Activated CD4-positive, alpha-beta T cell treated with anti-CD3 and anti-CD28 coated beads for 48 hours (primary cell): ENCODE measurements around the gene BRD3OS.
"Not testable (repeated sequence)": the region's sequence is repeated elsewhere in the genome, so short reads cannot be mapped to it uniquely, and the experiment has no call there.

Source experiments
- DNase-seq: peaks from one replicate; pipeline ENCODE4 v3.0.0-alpha.2; 2020

BRD3OS gene

DNA sequence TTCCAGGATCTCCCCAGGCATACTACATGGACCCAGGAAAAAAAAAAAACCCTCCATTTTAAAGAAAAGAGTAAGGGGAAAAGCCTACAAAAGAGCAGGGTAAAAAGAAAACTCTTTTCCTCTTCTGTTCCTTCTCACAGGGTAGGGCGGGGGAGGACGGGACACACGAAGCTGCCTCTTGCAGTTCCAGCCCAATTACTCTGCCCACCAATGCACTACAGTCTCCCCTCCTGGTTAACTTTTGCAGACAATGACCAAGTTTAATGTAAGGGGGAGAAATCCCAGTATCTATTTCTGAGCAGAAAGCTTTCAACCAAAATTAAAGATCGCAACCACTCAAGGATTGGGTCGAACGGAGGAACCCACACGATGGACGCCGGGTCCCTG, 41.2 kb downstream of the BRD3OS start:
- peak; percentile 25 for DNase-seq

DNA sequence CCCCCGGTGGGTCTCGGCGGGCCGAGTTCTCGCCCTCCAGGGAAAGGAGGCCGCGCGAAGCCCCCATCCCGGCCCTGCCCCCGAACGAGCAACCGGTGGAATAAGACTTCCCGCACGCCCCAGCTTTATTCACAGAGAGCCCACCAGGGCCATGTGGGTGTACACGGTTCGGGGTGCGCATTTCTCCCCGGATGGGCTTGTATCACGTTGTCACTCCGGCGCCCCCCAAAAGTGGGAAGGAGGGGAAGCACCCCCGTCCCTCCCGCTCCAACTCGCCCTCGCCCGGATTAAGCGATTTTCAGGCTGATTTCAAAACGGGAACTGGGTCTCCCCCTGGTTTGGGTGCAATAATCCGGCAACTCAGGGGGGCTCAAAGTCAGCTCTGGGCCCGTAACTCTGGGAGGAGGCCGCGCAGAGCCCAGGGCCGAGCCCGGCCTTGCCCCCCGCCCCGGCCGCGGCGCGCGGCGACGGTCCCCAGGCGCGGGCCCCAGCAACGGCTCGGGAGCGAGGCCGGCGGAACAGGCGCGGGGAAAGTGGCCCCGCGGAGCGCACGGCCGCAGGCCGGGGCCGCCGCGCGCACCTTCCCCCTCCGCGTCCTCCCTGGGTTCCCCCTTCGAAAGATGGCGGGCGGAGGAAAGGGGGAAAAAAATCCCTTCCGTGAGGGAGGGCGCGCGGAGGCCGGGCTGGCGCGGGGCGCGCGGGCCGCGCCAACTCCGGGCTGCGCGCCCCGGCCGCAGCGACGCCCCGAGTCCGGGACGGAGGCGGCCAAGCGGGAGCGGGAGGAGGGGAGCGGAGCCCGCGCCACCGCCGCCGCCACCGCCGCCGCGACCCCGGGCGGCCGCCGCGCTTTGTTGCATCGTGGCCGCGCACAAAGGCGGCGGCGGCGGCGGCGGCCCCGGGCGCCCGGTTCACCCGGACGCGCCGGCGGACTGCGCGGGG, 41.9 kb downstream of the BRD3OS start:
- DNase-seq: peak; percentile 59

DNA sequence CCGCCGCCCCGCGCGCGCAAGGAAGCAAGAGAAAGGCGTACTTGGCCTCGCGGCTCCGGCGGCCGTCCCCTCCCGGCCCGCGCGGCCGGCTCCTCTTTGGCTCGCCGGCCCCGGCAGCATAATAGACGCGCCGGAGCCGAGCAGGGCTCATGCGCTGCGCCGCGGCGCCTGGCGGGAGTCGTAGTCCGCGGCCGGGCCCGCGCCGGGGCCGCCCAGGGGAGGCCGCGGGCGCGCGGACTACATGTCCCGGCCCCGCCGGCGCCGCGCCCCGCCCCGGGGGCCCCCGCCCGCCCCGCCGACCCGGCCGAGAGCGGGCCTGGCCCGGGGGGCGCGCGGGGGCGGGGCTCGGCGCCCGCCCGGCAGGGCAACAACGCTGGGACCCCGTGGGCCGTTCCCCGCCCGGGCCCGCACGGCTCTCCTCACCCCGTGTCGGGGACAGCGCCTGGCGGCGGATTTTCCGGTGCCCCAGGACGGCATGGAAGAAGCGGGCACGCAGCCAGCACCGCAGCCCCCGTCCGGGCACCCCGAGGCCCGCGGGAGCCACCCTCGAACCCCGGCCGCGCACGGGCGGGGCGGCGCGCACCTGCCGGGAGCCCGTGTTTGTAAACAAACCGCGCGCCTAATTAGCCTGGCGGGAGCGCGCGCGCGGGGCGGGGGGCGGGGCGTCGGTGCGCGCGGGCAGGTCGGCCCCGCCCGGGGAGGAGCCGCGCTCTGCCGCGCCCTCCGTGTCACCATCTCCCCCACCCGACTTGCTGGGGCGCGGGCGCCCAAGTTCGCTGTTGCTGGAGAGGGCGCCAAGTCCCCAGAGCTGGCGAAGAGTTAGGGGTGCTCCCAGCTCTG, 42.8 kb downstream of the BRD3OS start, which contains the start of gene BRD3:
TSS of gene BRD3 (minus strand) at position 123 of the 840 bp plus-strand sequence. CDS start 14,549 bp downstream, outside the sequence.
- DNase-seq: peak; percentile 85

DNA sequence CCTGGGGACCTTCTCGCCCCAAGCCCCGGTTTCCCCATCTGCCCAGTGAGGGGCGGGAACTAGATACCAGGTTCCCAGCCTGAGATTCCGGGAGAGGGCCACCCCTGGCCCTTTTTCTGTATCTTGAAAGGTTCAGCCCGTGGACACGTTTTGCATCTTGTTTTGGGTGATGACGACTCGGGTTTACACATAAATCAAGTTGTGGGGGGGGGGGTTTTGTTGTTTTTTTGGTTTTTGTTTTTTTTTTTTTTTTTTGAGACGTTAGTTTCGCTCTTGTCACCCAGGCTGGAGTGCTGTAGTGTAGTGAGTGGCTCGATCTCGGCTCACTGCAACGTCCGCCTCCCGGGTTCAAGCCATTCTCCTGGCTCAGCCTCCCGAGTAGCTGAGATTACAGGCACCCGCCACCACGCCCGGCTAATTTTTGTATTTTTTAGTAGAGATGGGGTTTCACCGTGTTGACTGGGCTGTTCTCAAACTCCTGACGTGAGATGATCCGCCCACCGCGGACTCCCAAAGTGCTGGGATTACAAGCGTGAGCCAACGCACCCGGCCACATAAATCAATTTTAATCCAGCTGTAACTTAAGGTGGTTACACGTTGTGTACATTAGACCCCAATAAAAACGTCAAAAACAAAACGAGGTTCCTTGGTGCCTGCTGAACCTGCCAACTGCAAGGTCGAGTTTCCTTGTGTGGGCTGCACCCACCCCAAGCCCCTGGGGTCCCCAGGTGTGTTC, 43.6 kb downstream of the BRD3OS start:
- peak; percentile 13 for DNase-seq

DNA sequence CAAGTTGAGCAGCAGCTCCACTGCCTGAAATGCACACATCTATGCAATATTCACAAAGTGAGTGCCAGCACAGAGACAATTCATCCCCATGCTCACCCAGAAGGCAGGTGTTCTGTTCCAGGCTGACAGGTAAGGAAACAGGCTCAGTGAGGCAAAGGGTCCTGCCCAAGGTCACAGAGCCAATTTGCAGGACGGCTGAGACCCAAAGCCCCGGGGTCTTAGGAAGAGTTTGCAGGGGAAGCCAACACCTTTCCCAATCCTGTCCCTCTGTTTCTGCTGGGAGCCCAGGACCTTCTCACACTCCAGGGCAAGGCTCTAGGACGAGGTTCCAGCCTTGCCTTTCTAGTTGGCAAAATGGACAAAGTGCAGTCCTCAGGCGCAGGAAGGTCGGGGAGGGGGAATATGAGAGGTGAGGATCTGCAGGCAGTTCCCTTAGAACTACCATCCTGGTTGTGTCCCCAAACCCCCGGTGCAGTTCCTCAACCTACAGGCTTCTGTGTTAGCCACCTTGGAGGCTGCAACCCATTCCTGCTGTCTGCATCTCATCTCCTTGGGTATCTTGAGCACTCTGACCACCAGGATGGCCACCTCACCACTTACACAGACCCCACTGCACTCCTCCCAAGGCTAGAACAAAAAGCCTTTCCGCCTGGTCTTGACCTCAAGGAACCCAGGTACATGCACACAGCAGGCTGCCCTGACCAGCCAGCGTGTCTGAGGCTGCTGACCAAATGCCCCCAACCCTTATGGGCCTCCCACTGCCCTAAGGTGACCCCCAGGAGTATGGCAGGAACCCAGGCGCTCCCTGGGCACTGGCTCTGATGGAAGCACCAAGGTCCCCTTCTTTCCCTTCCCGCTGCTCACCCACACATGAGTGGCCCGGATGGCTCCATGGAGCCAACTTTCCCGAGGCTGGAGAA, 44.5 kb downstream of the BRD3OS start:
- DNase-seq: no peak

DNA sequence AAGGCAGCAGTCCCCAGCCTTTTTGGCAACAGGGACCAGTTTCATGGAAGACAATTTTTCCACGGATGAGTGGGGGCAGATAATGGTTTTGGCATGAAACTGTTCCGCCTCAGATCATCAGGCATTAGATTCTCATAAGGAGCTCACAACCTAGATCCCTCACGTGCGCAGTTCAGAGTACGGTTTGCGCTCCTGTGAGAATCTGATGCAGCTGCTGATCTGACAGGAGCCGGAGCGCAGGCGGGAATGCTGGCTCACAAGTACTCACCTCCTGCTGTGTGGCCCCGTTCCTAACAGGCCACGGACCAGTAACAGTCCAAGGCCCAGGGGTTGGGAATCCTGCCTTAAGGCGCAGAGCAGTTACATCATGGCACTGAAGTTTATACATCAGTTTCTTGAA, 45.9 kb downstream of the BRD3OS start:
- DNase-seq: no peak

DNA sequence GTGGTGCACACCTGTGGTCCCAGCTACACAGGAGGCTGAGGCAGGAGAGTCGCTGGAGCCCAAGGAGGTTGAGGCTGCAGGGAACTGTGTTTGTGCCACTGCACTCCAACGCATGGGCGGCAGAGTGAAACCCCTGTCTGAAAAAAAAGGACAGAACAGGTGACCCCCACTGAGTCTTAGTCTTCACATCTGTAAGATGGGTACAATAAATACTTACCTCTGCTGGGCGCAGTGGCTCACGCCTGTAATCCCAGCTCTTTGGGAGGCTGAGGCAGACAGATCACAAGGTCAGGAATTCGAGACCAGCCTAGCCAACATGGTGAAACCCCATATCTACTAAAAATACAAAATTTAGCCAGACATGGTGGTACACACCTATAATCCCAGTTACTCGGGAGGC, 47.4 kb downstream of the BRD3OS start:
- not testable (repeated sequence) for DNase-seq

DNA sequence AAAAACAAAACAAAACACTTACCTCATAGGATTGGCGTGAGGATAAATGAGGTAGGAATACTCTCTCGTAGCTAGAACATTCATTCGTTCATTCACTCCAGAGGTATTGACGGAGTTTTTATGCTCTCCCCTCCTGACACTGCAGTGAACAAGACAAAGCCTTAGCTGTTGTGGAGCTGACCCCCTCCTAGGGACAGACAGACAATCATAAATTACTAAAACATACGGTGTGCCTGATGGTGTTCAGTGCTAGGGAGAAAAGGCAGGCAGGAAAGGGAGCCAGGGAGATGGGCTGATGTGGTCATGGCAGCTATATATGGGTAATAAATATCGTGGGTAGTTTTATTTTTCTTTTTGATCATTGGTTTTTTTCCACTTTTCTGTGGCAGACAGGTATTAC, 48.2 kb downstream of the BRD3OS start:
- DNase-seq: no peak

DNA sequence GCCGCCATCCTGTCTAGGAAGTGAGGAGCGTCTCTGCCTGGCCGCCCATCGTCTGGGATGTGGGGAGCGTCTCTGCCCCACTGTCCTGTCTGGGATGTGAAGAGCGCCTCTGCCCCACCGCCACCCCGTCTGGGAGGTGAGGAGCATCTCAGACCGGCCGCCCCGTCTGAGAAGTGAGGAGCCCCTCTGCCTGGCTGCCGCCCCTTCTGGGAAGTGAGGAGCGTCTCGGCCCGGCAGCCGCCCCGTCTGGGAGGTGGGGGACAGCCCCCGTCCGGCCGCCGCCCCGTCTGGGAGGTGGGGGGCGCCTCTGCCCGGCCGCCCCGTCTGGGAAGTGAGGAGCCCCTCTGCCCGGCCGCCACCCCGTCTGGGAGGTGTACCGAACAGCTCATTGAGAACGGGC, 50.4 kb downstream of the BRD3OS start:
- DNase-seq: not testable (repeated sequence)

DNA sequence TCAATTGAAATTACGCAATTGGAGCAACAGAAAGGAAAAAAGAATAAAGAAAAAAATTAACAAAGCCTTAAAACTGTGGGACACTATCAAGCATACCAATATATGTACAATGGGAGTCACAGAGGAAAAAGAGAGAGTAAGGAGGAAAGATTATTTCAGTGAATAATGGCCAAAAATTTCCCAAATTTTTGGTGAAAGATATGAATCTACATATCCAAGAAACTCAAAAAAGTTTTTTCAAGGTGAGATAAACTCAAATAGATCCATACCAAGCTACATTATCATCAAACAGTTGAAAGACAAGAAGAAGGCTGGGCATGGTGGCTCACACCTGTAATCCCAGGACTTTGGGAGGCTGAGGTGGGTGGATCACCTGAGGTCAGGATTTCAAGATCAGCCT, 51.4 kb downstream of the BRD3OS start:
- DNase-seq: no peak
